ENCODE results near the gene ZRSR2. TPM values are rescaled to one million over a fixed set of nuclear protein-coding genes. Genes with fewer than 3 reads are reported as not detected.

ZRSR2 gene
- total RNA-seq, 1 donor from 2014 or later: 4.5 TPM

DNA sequence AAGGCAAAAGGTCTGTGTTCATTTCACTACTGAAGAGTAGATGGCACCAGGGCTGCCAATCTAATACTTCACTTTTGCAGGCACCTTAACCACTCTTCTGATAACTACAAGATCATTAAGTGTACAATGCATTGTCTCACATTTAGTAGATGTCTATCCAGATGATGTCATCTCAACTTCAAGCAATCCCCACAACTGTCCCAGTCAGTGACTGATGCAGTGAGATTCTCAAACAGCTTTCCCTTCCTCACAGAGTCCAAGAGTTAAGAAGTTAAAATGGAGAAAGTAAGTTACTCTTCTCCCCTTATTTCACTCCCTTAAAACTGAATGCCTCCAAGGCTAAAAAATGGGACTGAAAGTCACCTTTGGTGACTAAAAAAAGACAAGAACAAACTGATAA, 53.7 kb downstream of the ZRSR2 start:
- DNase-seq (ENCODE audit: low spot score in 2 of 2) (no peak), FAIRE-seq (no peak)

DNA sequence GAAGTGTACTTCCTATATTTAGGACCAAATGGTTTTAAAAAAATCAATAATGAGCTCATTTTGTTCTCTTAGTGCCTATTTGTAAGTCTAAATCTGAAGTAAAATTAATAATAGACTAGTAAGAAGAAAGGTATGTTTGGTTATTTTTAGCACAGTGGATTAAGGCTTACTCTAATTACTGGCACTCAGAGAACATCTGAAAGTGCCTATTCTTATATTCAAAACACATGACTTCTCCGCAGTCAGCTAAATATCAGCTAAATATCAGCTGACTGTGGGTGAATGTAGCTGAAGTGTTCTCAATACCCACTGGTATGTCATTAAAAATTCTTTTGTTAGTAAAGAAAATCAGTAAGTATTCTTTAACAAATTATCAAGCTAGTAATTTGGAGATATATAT, 58.3 kb downstream of the ZRSR2 start:
- FAIRE-seq (no peak), DNase-seq (ENCODE audit: low spot score in 2 of 2) (no peak)

DNA sequence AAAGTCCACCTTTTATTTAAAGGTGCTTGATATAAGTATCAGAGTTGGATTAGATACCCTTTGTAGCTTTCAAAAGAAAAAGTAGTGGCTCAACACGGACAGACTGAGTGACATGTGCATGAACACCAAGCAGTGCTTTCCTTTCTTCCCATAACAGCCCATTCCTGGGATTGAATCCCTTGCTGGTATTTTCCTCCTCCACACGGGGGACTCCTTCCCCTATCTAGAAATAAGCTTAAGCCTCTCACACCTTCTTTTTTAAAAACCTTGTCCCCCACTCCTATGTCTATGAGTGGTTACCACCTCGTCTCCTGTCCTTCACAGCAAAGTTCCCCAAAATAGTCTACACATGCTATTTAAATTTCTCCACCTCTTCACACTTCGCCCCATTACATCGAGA, 59.3 kb downstream of the ZRSR2 start:
- FAIRE-seq (no peak), DNase-seq (ENCODE audit: low spot score in 2 of 2) (peak in 1 of 2 donors; percentile 17)

DNA sequence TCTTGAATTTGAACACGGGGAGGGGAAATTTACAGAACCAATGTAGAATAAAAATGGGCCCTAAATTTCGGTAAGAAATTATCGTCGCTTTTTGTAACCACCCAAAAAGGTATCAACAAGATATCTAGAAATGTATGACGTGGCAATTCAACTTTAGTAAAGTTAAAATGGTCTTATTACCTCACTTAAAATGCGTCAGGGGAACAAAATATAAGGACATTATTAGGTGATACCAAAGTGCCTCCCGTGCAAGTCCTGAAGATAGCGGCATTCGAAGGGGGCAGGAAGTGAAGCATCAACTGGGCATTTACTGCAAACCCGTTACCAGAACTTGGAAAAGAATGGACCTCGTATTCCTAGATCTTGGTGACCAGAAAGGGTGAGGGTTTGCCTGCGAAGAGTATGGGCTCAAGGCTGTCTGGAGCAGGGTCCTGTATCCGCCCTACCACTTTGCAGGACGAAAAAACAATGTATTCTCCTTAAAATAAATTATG, 63.3 kb downstream of the ZRSR2 start:
- no peak for DNase-seq (ENCODE audit: low spot score in 2 of 2)
- FAIRE-seq: no peak

DNA sequence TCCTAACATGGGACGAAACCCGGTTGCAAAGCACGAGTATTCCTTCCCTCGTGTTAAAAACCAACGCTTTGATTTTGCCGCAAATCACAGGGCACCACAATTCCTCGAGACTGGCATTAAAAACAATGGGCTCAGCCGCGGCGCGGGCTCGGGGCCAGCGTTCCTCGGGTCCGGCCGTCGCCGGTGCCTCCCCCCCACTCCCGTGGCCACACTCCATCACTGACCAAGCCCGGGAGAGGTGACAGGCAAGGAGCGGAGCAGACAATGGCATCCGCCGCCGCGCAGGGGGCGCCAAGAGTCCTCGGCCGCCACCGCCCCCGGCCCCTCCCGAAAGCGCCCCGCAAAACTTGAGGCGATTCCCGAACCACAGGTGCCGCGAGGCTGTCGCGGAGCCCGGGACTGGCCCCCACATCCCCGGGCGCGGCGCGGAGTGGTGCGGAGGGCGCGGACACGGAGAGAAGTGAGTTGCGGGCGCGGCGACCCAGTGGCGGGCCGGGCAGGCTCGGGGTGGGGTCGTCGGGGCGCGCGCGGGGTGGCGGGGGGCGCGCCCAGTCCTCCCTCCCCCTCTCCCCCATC, 63.9 kb downstream of the ZRSR2 start:
- DNase-seq (ENCODE audit: low spot score in 2 of 2) (peak; percentile 23 to 45), FAIRE-seq (no peak)

DNA sequence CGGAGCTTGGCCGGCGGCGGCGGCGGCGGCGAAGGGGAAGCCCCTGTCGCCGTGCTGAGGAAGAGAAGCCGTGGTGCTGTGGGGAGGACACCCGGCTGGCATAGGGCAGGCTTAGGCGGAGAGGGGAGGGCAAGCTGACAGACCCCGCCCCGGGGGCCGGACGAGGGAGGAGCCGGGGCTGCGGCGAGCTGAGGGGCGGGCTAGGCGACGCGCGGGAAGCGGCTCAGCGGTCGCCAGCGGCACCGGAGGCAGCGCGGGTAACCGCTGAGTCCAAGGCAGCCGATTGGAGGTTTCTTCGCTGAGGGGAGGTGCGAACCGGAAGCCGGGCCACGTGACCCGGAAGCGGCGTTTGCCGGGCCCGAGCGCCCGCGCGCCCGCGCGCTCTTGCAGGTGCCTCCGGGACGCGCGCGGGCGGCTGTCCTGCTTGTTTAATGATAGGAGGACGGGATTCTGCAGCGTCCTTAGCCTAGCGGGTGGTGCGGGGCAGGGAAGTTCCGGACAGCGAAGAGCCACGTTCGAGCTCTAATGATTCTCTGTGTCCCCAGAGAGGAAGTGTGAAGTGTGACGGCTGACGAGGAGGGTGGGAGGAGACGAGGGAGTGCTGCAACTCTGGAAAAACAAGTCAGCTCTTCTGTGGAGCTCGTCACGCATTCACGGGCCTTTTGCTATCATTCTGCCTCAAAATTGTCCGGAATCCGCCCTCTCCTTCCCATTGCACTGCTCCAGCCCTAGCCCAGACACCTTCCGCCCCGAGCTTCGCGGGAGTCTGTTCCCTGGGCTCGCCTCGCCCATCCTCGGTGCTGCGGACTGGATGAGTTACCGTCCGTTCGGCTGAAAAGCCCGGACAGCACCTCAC, 64.7 kb downstream of the ZRSR2 start, which contains the start of gene AP1S2:
Gene AP1S2, minus strand, starts transcription at position 102 of the 856 bp plus-strand sequence. CDS start 2,289 bp downstream, outside the sequence.
- DNase-seq (ENCODE audit: low spot score in 2 of 2) (peak; percentile 81 to 94), FAIRE-seq (no peak)

DNA sequence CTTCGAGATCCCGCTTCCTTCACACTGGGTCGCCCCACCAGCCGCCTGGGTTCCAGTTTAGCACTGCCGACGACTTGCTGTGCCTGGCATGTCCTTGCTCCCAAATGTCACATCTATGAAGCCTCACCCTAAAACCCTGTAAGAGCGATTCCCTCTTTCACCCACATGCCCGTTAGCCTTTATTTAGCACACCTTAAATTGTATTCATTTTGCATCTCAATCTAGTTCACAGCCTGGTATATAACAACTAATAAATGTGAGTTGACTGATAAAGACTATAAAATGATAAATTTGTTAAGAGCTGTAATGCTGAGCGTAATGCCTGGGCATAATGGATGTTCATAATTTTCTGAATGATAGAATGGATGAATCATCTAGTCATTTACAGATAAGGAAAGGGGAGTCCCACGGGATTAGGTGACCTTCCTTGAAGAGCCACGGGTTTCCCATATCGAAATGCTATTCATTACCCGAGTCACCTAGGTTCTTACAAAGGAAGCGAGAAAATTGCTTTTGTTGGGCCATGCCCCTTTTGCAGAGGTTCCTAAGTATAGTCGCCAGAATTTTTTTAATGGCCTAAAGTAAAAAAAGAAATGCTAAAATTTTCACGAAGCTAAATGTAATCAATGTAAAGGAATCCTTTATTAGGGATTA, 65.4 kb downstream of the ZRSR2 start:
- DNase-seq (ENCODE audit: low spot score in 2 of 2): no peak
- FAIRE-seq: no peak

DNA sequence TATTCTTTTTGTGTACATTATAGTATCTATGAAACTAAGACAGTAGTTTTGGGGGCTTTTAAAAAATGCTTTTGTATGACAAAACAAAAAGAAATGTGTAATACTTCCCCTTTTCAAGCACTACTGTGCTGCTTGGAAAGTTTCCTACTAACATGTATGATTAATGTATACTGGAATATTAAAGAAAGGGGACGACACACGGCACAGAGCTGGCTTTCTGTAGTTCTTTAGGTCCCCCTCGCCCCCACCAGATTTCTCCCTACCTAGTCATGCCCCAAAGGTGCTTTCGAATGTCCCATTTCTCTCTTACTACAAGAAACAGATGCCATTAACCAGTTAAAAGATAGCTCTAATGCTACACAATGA, 65.9 kb downstream of the ZRSR2 start:
- FAIRE-seq (no peak), DNase-seq (ENCODE audit: low spot score in 2 of 2) (no peak)

DNA sequence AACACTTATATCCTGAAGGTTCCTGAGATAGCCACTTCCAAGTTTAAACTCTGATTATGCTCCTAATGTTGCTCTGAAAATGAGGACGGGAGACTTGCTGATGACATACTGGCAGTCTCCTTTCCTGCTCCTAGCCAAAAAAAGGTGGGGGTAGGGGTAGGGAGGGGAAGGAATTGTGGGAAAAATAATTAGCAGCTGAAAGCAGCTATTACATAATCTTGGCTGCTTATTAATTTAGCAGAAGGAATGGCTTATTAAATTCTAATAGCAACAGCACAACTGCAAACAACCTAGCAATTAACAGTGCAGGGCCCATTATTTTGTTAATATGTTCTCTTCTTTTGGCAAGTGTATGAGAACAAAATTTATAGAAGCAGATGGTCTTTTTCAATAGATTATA, 66.4 kb downstream of the ZRSR2 start:
- DNase-seq (ENCODE audit: low spot score in 2 of 2) (no peak), FAIRE-seq (no peak)

DNA sequence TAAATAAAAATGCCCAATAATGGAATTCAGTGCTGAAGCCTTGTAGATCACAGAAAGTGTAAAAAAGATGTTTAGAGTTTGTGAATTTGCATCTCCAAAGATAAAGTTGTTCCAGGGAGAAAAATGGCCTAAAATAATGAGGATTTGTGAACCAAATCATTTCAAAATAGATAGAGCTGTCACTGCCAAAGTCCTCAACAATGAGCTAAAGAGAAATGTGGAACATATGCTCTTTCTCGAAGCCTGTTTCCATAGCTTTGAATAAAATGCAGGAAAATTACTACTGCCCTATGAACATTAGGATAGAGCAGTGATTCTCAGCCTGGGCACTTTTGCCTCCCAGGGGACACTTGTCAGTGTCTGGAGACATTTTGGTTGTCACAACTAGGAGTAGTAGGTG, 67.8 kb downstream of the ZRSR2 start:
- no peak for FAIRE-seq
- no peak for DNase-seq (ENCODE audit: low spot score in 2 of 2)

DNA sequence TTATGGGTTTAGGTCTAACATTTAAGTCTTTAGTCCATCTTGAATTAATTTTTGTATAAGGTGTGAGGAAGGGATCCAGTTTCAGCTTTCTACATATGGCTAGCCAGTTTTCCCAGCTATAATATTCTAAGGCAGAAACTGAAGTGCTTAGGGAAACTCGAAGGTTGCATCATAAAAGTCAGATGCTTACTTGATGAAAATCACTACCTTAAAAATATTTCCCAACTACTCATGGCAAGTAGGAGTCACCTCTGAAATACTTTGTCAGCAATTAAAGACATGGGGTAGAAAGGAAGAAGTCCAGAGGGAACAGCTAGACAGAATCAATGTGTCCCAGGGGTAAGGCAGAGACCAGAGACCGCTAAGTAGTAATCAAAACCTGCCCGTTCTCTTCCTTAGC, 70.6 kb downstream of the ZRSR2 start:
- DNase-seq (ENCODE audit: low spot score in 2 of 2) (no peak), FAIRE-seq (no peak)

DNA sequence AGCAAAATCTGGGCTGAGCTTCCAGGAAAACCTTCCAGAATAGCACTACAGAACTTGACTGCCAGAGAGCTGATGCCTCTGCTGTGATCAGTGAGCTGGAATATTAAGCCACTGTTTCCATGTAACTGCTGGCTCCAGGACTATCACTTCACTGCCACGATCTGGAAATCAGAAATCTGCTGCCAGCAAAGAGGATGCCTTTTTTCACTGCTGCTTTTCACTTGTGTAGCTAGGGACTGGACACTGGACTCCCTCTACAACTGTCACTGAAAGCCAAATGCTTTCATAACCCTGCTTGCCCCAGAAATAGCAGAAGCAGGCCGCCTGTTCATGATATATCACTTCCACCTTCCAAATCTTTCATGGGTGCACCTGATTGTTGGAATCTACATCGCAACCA, 73.7 kb downstream of the ZRSR2 start:
- DNase-seq (ENCODE audit: low spot score in 2 of 2) (no peak), FAIRE-seq (no peak)

DNA sequence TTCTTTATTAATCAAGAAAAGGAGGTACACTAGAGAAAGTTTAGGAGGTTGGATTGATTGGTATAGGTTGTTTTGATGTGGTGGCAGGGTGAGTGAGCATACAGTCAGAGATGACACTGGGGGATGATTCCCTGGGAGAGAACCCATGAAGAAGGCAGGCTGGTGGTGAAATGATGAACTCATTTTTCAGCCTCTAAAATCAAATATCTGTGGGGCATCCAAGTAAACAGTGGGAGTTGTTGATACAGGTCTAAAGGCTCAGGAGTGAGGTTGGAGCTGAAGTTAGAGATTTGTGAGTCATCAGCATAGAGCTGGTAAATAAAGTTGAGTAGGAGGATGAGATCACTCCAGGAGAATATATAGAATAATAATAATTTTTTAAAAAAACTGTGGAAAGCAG, 74.3 kb downstream of the ZRSR2 start:
- DNase-seq (ENCODE audit: low spot score in 2 of 2): no peak
- FAIRE-seq: no peak

DNA sequence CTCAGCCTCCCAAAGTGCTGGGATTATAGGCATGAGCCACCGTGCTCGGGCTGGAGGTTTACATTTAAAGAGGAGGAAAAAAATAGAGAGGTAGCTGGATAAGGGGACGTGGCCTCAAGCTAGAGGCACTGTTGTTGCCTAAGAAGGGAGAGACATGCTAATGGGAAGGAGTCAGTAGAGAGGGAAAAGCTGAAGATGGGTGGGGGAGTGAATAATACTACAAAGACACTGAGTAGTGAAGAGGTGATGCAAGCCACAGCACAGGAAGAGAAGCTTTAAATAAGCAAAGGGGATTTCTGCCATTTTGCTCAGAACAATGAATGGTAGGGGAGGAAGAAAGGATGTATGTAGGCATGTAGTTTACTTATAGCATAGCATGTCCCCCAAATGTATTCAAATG, 75.9 kb downstream of the ZRSR2 start:
- DNase-seq (ENCODE audit: low spot score in 2 of 2) (no peak), FAIRE-seq (no peak)

DNA sequence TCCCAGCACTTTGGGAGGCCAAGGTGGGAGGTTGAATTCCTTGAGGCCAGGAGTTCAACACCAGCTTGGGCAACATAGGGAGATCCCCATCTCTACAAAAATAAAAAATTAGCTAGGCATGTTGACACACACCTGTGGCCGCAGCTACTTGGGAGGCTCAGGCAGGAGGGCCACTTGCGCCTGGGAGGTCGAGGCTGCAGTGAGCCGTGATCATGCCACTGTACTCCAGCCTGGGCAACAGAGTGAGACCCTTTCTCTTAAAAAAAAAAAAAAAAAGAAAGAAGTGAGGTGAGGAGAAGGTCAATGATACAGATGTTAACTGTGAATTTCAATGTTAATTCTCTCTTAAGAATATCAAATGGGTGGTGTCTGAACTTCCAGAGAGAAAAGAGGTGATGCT, 79.4 kb downstream of the ZRSR2 start:
- FAIRE-seq: no peak
- no peak for DNase-seq (ENCODE audit: low spot score in 2 of 2)

DNA sequence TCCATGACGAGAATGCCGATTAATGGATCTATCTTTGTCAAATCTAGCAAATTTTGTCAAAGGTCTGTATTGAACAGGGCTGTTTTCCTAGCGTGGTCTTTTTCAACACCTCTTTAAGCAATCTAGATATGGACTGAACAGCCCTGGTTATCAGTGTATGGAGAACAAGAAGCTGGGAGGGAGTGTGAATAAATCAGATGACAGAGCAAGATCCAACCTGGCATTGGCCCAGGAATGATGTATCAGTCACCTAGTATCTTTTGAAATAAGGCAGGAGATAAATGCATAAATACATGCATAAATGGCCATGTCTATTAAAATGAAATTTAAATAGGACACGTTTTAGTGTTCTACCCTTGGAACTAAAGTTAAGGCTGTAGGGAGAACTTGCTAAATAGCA, 80.0 kb downstream of the ZRSR2 start:
- no peak for DNase-seq (ENCODE audit: low spot score in 2 of 2)
- no peak for FAIRE-seq

Other genes starting within 250 kb of the ZRSR2 start
- under 0.01 TPM for gene ACE2, start 189.5 kb upstream of the ZRSR2 start, total RNA-seq
- gene CLTRN, start 125.7 kb upstream of the ZRSR2 start, total RNA-seq: 0.41 TPM
- 4.5 TPM for gene CA5B, start 52.2 kb upstream of the ZRSR2 start, total RNA-seq
- gene AP1S2, start 64.3 kb downstream of the ZRSR2 start, total RNA-seq: 185 TPM